GM12878 (cell line): Measurements from ENCODE around the gene PIGQ. TPM values are rescaled to one million over a fixed set of nuclear protein-coding genes. Genes with fewer than 3 reads are reported as not detected.

Experiments
- ATAC-seq: fragments of 200-7000 bp; cut with Tn5 transposase; 3 replicates; pipeline ENCODE4 v1.9.1; 2020; ENCODE audit warnings: mild to moderate bottlenecking, moderate library complexity
- BruUV-seq: library from RNA; stranded (reverse); fragments of 400-500 nt; replicated peaks from 2 replicates; lab custom pipeline; 2021; lab: Mats Ljungman, UMichigan
- CTCF ChIA-PET: fragments of 300-600 bp; sonication (Branson Sonifier 250); formaldehyde crosslinking; extraction: SDS; loops from one replicate; lab custom pipeline; 2021; ENCODE audit warnings: inconsistent platforms; lab: Yijun Ruan, JAX
- POLR2A ChIA-PET: fragments of 350-600 bp; formaldehyde crosslinking; extraction: SDS; loops from one replicate; lab custom pipeline; 2021; ENCODE audit warnings: inconsistent platforms; lab: Charles Lee
- RAD21 ChIA-PET: fragments of 300-600 bp; sonication (Branson Sonifier 250); formaldehyde crosslinking; loops from one replicate; lab custom pipeline; 2023; ENCODE audit warnings: antibody characterized with exemption; ENCODE audit not compliant: unreplicated experiment; lab: Charles Lee
- SMC1A ChIA-PET: fragments of 300-600 bp; sonication (Branson Sonifier 250); formaldehyde crosslinking; loops from one replicate; lab custom pipeline; 2023; ENCODE audit not compliant: unreplicated experiment, uncharacterized antibody; lab: Charles Lee
- DNase-seq: peaks from one replicate; pipeline ENCODE4 v3.0.0-alpha.2; 2011; ENCODE audit warnings: low read depth, low spot score
- FAIRE-seq: peaks from 3 replicates; lab custom pipeline; 2011; peaks lifted over from hg19 to GRCh38; lab: Jason Lieb, UNC
- H2AFZ ChIP-seq: 2 replicates; pipeline ENCODE4 v1.6.0; 2011; ENCODE audit warnings: low read depth, low read length, control low read depth; ENCODE audit not compliant: control insufficient read depth
- H3K27ac ChIP-seq: 2 replicates; pipeline ENCODE4 v1.5.1; 2011; ENCODE audit warnings: control low read depth; ENCODE audit not compliant: control insufficient read depth, insufficient read depth
- H3K27me3 ChIP-seq, 2 experiments: replicated peaks in 1 of 2; 2 replicates each; pipeline versions ENCODE4 v1.6.0 to v1.6.1; 2011; ENCODE audit warnings: low read length in 1 of 2; ENCODE audit not compliant: control insufficient read depth in 2 of 2, insufficient read depth in 2 of 2
- H3K36me3 ChIP-seq, 2 experiments: 2 replicates each; pipeline ENCODE4 v1.5.1; 2011; ENCODE audit warnings: low read length in 1 of 2; ENCODE audit not compliant: control insufficient read depth in 2 of 2, insufficient read depth in 2 of 2
- H3K4me1 ChIP-seq: 2 replicates; pipeline ENCODE4 v1.6.1; 2011; ENCODE audit warnings: mild to moderate bottlenecking, low read length, moderate library complexity, mixed read lengths; ENCODE audit not compliant: control insufficient read depth, insufficient read depth
- H3K4me2 ChIP-seq: 2 replicates; pipeline ENCODE4 v1.6.0; 2011; ENCODE audit warnings: control low read depth; ENCODE audit not compliant: control insufficient read depth, insufficient read depth
- H3K4me3 ChIP-seq: fragments of 200-600 bp; sonication (generic); 2 replicates; pipeline ENCODE4 v1.5.1; 2016
- H3K79me2 ChIP-seq: 2 replicates; pipeline ENCODE4 v1.6.0; 2011; ENCODE audit warnings: low read length; ENCODE audit not compliant: control insufficient read depth, insufficient read depth
- H3K9ac ChIP-seq: 2 replicates; pipeline ENCODE4 v1.8.0; 2011; ENCODE audit warnings: low read length, control low read depth, mixed read lengths; ENCODE audit not compliant: control insufficient read depth, insufficient read depth
- H3K9me3 ChIP-seq: replicated peaks from 3 replicates; pipeline ENCODE4 v1.5.1; 2011; ENCODE audit warnings: mild to moderate bottlenecking, low read length; ENCODE audit not compliant: control insufficient read depth, insufficient read depth
- H4K20me1 ChIP-seq: 2 replicates; pipeline ENCODE4 v1.6.0; 2011; ENCODE audit not compliant: control insufficient read depth, insufficient read depth
- HDGF ChIP-seq: fragments of 450-650 bp; IDR thresholded peaks from 2 replicates; pipeline ENCODE4 v1.6.1; 2016; ENCODE audit warnings: antibody characterized with exemption
- IKZF1 ChIP-seq: fragments of 450-650 bp; conservative IDR thresholded peaks from 2 replicates; pipeline ENCODE4 v1.6.1; 2017; ENCODE audit warnings: antibody characterized with exemption, mild to moderate bottlenecking
- IKZF2 ChIP-seq, 2 experiments: fragments of 450-650 bp; IDR thresholded peaks; 2 replicates each; pipeline ENCODE4 v1.6.1; 2017; ENCODE audit warnings: mild to moderate bottlenecking in 2 of 2, moderate library complexity in 2 of 2
- MTA2 ChIP-seq: fragments of 450-650 bp; IDR thresholded peaks from 2 replicates; pipeline ENCODE4 v1.6.1; 2016; ENCODE audit warnings: low read depth, mild to moderate bottlenecking, moderate library complexity
- POLR2AphosphoS5 ChIP-seq: IDR thresholded peaks from 2 replicates; pipeline ENCODE4 v1.6.1; 2011; ENCODE audit warnings: mild to moderate bottlenecking, low read length, inconsistent platforms
- SIX5 ChIP-seq: IDR thresholded peaks from 2 replicates; pipeline ENCODE4 v1.6.1; 2011; ENCODE audit warnings: mild to moderate bottlenecking, low read depth, low read length, moderate library complexity; ENCODE audit not compliant: severe bottlenecking
- SMAD5 ChIP-seq: IDR thresholded peaks from 2 replicates; pipeline ENCODE4 v1.6.1; 2016; ENCODE audit warnings: antibody characterized with exemption, low read depth
- SREBF1 ChIP-seq: IDR thresholded peaks from 2 replicates; pipeline ENCODE4 v1.6.1; 2012; ENCODE audit warnings: mild to moderate bottlenecking, low read length
- SRF ChIP-seq, 2 experiments: IDR thresholded peaks; 2 replicates each; pipeline ENCODE4 v1.6.1; 2011; ENCODE audit warnings: low read depth in 2 of 2, low read length in 2 of 2, mild to moderate bottlenecking in 1 of 2, moderate library complexity in 1 of 2
- WGBS: methylation state at CpG from one replicate; pipeline ENCODE4 v1.1.6; 2016; ENCODE audit warnings: low lambda C conversion rate; ENCODE audit not compliant: insufficient replicate concordance, insufficient coverage; ENCODE audit errors: missing lambda C conversion rate; 5-methylcytosine and 5-hydroxymethylcytosine counted together
- in situ Hi-C: fragments of 300-500 bp; cut with MboI; formaldehyde crosslinking; loops from 9 replicates; pipeline ENCODE4 v1.14.3; 2018; ENCODE audit warnings: mixed read lengths
- intact Hi-C: fragments of 100-400 bp; cut with micrococcal nuclease; formaldehyde crosslinking; loops from one replicate; pipeline ENCODE4 v1.14.2; 2022; ENCODE audit not compliant: unreplicated experiment
- polyA plus RNA-seq, 11 experiments: library from polyadenylated mRNA; depleted of rRNA in 4 of 11; unstranded in 6 of 11; stranded (reverse) in 5 of 11; fragments of >200 nt; fragmentation: Nextera tagmentation in 4 of 11; fragmentation: Illumina TruSeq in 1 of 11; extraction: Ambion mirVana in 4 of 11; extraction: Trizol in 1 of 11; gene quantifications; 1 replicate in 1 of 11; 2 replicates in 10 of 11; pipeline versions ENCODE4 v1.2.1 to v1.2.3, GENCODE V29; 2011 to 2016; ENCODE audit warnings: inconsistent platforms in 2 of 11, missing spikeins in 2 of 11, low read depth in 1 of 11
- total RNA-seq, 4 experiments: library from RNA; depleted of rRNA in 3 of 4; stranded (reverse); fragments of >200 nt in 3 of 4; fragmentation: Illumina TruSeq in 1 of 4; extraction: Trizol in 1 of 4; gene quantifications; 2 replicates each; pipeline versions ENCODE4 v1.2.1 to v1.2.3, GENCODE V29; 2013 to 2021
- TF ChIP-seq, protein P1 (sequence below): fragments of 450-650 bp; IDR thresholded peaks from 2 replicates; pipeline ENCODE4 v1.6.1; 2016; ENCODE audit warnings: mild to moderate bottlenecking
- TF ChIP-seq, protein P2 (sequence below): IDR thresholded peaks from 2 replicates; pipeline ENCODE4 v1.6.1; 2011; ENCODE audit warnings: mild to moderate bottlenecking, low read depth, low read length, moderate library complexity; ENCODE audit not compliant: insufficient replicate concordance
- TF ChIP-seq, protein P3 (sequence below): fragments of 450-650 bp; IDR thresholded peaks from 2 replicates; pipeline ENCODE4 v1.6.1; 2017; ENCODE audit warnings: low read depth, mild to moderate bottlenecking, moderate library complexity
- TF ChIP-seq, protein P4 (sequence below): IDR thresholded peaks from 2 replicates; pipeline ENCODE4 v1.6.1; 2011; ENCODE audit warnings: low read depth, low read length, improper control_type of control experiment, borderline replicate concordance

PIGQ gene
- total and polyA plus RNA-seq, 10 of the 15 experiments (the other 5 are each of a cell fraction or from before 2014, with no cell fraction given), result 1.8 to 31.3 (median 17.5) TPM; not detected in 1

DNA sequence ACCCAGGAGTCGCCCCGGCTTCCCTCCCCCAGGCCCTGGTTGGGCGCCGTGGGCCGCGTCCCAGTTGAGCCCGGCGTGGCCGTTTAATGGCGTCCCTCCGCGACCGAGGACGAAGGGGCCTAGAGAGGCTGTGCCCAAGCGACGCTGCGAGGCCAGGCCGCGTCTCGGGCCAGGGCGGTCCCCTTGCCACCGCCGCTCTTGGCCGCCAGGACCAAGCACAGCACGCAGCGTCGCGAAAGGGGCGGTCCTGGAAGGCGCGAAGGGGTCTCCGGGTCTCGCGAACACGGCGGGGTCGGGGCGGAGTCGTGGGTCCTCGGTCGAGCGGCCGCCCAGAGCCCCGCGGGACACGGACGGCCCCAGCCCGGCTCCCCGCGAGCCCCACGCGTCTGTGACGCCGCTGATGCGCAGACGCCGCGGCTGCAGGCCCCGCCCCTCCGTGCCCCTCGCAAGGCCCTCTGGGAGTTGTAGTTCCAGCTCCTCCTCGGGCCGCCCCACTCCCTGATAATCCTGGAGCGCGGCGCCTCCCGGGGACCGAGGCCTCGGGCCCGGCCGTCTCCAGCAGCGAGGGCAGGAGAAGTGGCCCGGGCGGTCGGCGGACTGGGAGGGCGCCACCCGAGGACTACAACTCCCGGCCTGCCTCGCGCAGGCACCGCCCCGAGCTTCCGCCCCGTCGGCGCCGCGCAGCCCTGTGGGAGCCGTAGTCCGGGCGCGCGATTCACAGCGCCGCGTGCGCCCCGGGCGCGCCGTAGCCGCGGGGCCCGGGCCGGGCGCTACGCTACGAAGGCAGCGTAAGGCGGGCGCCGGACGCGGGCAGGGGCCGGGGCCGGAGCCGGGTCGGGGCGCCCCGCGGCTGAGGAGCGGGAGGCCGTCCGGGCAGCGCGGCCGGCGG lies 42.5 kb upstream of the PIGQ start, which contains the start of gene CAPN15 (continued):
- TF ChIP-seq HDGF, result 0 out of 2 replicates have a peak, but pooled peaks have one; percentile 68
- TF ChIP-seq, protein P1, sequence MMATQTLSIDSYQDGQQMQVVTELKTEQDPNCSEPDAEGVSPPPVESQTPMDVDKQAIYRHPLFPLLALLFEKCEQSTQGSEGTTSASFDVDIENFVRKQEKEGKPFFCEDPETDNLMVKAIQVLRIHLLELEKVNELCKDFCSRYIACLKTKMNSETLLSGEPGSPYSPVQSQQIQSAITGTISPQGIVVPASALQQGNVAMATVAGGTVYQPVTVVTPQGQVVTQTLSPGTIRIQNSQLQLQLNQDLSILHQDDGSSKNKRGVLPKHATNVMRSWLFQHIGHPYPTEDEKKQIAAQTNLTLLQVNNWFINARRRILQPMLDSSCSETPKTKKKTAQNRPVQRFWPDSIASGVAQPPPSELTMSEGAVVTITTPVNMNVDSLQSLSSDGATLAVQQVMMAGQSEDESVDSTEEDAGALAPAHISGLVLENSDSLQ, result no peak

DNA sequence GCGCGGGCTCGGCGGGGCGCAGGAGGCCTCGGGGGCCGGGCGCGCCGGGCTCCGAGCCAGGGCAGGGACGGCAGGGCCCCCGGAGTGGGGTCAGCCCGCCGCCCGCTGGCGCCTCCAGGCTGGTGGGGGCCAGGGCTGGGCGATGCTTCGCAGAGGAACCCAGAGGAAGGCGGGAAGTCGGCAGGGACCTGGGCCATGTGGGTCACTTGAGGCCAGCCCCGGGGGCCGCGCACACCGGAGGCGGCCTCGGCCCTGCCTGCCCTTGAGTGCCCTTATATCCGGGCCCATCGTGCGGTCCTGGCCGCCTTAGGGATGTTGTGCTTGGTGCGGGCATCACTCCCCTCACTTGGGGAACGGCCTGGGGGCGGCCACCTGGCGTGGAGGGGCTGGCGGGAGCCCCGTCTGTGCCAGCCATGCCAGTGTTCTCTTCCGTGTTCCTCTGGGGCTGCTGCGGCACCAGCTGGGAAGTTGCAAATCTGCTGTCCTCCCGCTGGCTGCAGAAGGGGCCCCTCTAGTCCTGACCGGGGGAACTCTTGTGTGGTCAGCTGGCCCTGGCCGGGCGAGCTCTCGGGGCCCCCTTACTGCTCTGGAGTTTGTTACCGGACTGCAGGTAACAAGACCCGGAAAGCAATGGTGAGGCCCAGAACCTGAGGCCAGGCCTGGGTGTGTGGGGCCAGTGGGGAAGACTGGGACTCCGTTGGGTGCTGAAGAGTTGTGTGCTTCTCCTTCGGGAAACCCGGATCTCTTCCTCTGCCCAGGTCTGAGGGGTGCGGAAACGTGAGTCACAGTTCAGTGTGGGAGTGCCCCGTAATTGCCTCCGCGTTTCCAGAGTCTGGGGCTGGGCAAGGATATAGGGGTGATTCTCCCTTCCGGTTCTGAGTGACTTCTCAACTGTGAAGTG lies 41.4 kb upstream of the PIGQ start:
- Histone ChIP-seq H3K27ac (peak overlapping the region; percentile 91), H2AFZ (peak overlapping the region; percentile 21; the same call in 1 of the 2 replicates), H3K9me3 (no peaks in the 10 kb centered on the region), H3K79me2 (peaks cover 64% of the 10 kb centered on the region), H3K36me3 (peaks cover 0 to 4% of the 10 kb centered on the region in 2 experiments; a peak in 3 of 4 replicates), H4K20me1 (no peaks in the 10 kb centered on the region; the same call in 1 of the 2 replicates), H3K9ac (peak overlapping the region; percentile 86), H3K4me1 (peaks cover 29% of the 10 kb centered on the region), H3K4me3 (peak overlapping the region; percentile 96), H3K27me3 (no peaks in the 10 kb centered on the region), H3K4me2 (peak overlapping the region; percentile 93)
- BruUV-seq, result no TSS peak
- intact Hi-C loops, result loop anchor here (5.0 kb wide), 2 partner anchors 39 to 109 kb away; partner anchors contain the start of genes METTL26, NHLRC4 and PIGQ
- RAD21 ChIA-PET, result interaction anchor here (0.6 to 1.2 kb wide), 2 partner anchors 108 to 146 kb away, joined by 4 read pairs; partner anchors contain the start of gene METTL26
- no peak for DNase-seq
- ATAC-seq, result no peak; the same call in 2 of the 3 replicates
- POLR2A ChIA-PET, result interaction anchor here (1.2 to 1.3 kb wide), 2 partner anchors 9 to 60 kb away, joined by 3 read pairs; no protein-coding TSS in a partner anchor
- 1% methylated on average over 51 of the region's 55 CpGs for WGBS
- in situ Hi-C loops, result no loop called here
- FAIRE-seq, result no peak
- SMC1A ChIA-PET, result no interaction called here
- CTCF ChIA-PET, result no interaction called here
- no peak for TF ChIP-seq HDGF
- TF ChIP-seq MTA2, result peak; percentile 31; the same call in 1 of the 2 replicates
- TF ChIP-seq SRF (IDR thresholded peaks at IDR 0.05; ENCODE audit: low read depth in 2 of 2, low read length in 2 of 2), result no peak
- TF ChIP-seq POLR2AphosphoS5, result peak; percentile 27; the same call in 1 of the 2 replicates
- TF ChIP-seq, protein P2, sequence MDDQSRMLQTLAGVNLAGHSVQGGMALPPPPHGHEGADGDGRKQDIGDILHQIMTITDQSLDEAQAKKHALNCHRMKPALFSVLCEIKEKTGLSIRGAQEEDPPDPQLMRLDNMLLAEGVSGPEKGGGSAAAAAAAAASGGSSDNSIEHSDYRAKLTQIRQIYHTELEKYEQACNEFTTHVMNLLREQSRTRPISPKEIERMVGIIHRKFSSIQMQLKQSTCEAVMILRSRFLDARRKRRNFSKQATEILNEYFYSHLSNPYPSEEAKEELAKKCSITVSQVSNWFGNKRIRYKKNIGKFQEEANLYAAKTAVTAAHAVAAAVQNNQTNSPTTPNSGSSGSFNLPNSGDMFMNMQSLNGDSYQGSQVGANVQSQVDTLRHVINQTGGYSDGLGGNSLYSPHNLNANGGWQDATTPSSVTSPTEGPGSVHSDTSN, result no peak
- TF ChIP-seq, protein P3, sequence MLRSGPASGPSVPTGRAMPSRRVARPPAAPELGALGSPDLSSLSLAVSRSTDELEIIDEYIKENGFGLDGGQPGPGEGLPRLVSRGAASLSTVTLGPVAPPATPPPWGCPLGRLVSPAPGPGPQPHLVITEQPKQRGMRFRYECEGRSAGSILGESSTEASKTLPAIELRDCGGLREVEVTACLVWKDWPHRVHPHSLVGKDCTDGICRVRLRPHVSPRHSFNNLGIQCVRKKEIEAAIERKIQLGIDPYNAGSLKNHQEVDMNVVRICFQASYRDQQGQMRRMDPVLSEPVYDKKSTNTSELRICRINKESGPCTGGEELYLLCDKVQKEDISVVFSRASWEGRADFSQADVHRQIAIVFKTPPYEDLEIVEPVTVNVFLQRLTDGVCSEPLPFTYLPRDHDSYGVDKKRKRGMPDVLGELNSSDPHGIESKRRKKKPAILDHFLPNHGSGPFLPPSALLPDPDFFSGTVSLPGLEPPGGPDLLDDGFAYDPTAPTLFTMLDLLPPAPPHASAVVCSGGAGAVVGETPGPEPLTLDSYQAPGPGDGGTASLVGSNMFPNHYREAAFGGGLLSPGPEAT, result 0 out of 2 replicates have a peak, but pooled peaks have one; percentile 24
- no peak for TF ChIP-seq SIX5
- TF ChIP-seq IKZF2 (IDR thresholded peaks at IDR 0.05), result peak in 1 of 2 experiments; percentile 50
- TF ChIP-seq, protein P4, sequence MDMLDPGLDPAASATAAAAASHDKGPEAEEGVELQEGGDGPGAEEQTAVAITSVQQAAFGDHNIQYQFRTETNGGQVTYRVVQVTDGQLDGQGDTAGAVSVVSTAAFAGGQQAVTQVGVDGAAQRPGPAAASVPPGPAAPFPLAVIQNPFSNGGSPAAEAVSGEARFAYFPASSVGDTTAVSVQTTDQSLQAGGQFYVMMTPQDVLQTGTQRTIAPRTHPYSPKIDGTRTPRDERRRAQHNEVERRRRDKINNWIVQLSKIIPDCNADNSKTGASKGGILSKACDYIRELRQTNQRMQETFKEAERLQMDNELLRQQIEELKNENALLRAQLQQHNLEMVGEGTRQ, result no peak
- peak; percentile 14 for TF ChIP-seq IKZF1
- no peak for TF ChIP-seq SMAD5
- no peak for TF ChIP-seq SREBF1
